NCI-H1436 treated with DMSO at 0.1 percent for 48 hours (cell line): Measurements from ENCODE around the gene PAQR9.

ENCODE experiments used
- DNase-seq: peaks from one replicate; lab custom pipeline; 2025; lab: John Stamatoyannopoulos, UW

The PAQR9 gene

DNA sequence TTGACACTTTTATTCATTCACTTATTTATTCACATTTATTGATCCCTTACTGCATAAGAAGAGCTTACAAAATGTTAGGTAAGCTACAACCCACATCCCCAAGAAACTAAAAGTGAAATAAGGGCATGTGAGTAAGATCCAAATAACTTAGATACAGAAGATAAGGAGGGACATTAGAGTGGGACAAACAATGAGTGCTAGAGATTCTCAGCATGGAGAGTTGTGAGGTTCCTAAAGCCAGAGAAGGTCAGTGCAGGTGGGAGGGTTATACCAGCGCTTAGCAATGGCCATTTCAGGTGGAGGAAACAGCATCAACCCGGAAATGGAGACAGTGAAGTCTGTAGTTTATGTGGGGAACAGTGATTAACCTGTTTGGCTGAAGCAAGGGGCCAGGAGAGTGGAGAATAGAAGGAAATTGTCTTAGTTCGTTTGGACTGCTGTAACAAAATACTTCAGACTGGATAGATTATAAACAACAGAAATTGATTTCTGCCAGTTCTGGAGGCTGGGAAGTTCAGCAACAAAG, 49.1 kb downstream of the PAQR9 start:
- no peak for DNase-seq

DNA sequence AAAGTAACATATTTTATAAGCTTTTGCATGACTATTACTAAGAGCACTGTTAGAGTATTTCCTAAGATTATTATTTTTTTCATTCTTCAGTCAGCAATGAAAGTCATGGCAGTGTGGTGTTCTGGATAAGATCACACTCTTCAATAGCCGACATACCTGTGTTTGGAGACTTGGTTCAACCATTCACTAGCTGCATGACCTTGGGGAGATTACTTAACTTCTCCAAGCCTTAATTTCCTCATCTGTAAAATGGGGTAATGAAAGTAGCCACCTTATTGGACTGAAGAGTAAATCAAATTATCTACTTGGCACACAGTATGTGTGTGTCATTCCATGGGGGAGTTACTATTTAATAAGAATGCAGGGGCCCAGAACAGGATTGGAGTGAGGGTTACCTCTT, 50.0 kb downstream of the PAQR9 start:
- DNase-seq = no peak

DNA sequence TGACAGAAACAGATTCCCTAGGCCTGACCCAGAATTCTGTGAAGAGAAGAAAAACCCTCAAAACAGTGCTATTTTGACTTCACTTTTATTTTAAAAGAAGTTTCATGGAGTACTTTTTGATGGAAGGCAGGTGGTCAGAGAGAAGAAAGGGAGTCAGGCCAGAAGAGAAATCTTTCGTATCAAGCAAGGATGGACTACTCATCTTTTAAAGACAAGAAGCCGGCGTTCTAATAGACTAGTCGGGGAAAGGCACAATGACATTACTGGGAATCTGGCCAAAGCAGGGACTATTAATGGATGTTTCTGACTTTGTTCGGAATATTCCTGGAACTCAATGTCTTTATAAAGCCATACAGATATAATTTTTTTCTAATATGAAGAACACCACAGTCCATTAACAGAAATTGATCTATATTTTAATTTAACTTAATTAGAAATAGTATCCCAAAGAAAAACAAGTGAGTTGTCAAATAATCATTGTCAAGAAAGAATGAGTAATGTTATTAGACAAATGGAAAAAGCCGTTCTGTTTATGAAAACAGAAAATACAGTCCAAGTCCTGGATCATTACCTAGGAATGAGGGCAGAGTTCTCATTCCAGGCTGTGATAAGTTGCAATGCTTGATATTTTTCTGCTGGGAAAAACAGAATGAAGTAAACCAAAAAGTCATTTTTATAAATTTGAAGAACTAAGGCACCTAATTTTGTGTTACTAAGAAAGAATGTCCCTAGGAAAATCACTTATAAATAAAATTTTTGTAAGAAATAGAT, 50.9 kb downstream of the PAQR9 start:
- DNase-seq = no peak
